Endothelial cell of umbilical vein (primary cell): ENCODE data around the gene PLXNA4. TPM values are rescaled to one million over a fixed set of nuclear protein-coding genes. Genes with fewer than 3 reads are reported as not detected.

Experiments used
- BruUV-seq: library from RNA; stranded (reverse); fragments of 400-500 nt; replicated peaks from 2 replicates; lab custom pipeline; 2021; lab: Mats Ljungman, UMichigan
- CTCF ChIA-PET: fragments of 300-600, 350-600 bp; sonication (Branson Sonifier 250); formaldehyde crosslinking; loops from one replicate; lab custom pipeline; 2021; ENCODE audit warnings: antibody characterized with exemption, inconsistent platforms; lab: Charles Lee
- POLR2A ChIA-PET: fragments of 300-600, 350-600 bp; sonication (Branson Sonifier 250); formaldehyde crosslinking; loops from one replicate; lab custom pipeline; 2021; ENCODE audit warnings: antibody characterized with exemption, inconsistent platforms; lab: Charles Lee
- DNase-seq: peaks from one replicate; pipeline ENCODE4 v3.0.0-alpha.2; 2011; ENCODE audit warnings: low read depth, low spot score
- FAIRE-seq: peaks from 2 replicates; lab custom pipeline; 2011; peaks lifted over from hg19 to GRCh38; lab: Jason Lieb, UNC
- H2AFZ ChIP-seq: 2 replicates; pipeline ENCODE4 v1.6.0; 2012; ENCODE audit warnings: low read depth, low read length, control low read depth, inconsistent platforms
- H3K27ac ChIP-seq: 2 replicates; pipeline ENCODE4 v1.5.1; 2011; ENCODE audit warnings: low read depth, mild to moderate bottlenecking, control low read depth, low read length, moderate library complexity; ENCODE audit not compliant: insufficient read depth
- H3K27me3 ChIP-seq, 2 experiments: 2 replicates each; pipeline versions ENCODE4 v1.6.0 to v1.6.1; 2011; ENCODE audit warnings: low read length in 2 of 2, mixed read lengths in 1 of 2; ENCODE audit not compliant: control insufficient read depth in 2 of 2, insufficient read depth in 2 of 2
- H3K36me3 ChIP-seq, 2 experiments: 2 replicates in 1 of 2; 3 replicates in 1 of 2; pipeline ENCODE4 v1.5.1; 2011; ENCODE audit warnings: low read length in 2 of 2, mild to moderate bottlenecking in 1 of 2, moderate library complexity in 1 of 2; ENCODE audit not compliant: control insufficient read depth in 2 of 2, insufficient read depth in 2 of 2; ENCODE audit errors: extremely low read depth in 1 of 2
- H3K4me1 ChIP-seq: 3 replicates; pipeline ENCODE4 v1.5.1; 2011; ENCODE audit warnings: mild to moderate bottlenecking, low read length; ENCODE audit not compliant: control insufficient read depth, insufficient read depth; ENCODE audit errors: extremely low read depth
- H3K4me2 ChIP-seq: 2 replicates; pipeline ENCODE4 v1.6.1; 2011; ENCODE audit warnings: low read length, control low read depth, mixed read lengths; ENCODE audit not compliant: insufficient read depth
- H3K4me3 ChIP-seq, 3 experiments: fragments of 200-600 bp in 1 of 3; sonication (generic), shearing (Covaris generic) in 1 of 3; replicated peaks in 1 of 3; 2 replicates each; pipeline ENCODE4 v1.5.1; 2011 to 2016; ENCODE audit warnings: control low read depth in 3 of 3, low read length in 3 of 3, mild to moderate bottlenecking in 2 of 3, inconsistent platforms in 1 of 3, low read depth in 1 of 3, moderate library complexity in 1 of 3; ENCODE audit not compliant: insufficient read depth in 1 of 3
- H3K79me2 ChIP-seq: 2 replicates; pipeline ENCODE4 v1.6.0; 2012; ENCODE audit warnings: low read length, inconsistent platforms; ENCODE audit not compliant: control insufficient read depth, insufficient read depth
- H3K9ac ChIP-seq: replicated peaks from 2 replicates; pipeline ENCODE3; 2011; ENCODE audit warnings: low read length, control low read depth; ENCODE audit not compliant: insufficient read depth; ENCODE audit errors: extremely low read depth
- H3K9me1 ChIP-seq: replicated peaks from 3 replicates; pipeline ENCODE4 v1.6.0; 2011; ENCODE audit warnings: mild to moderate bottlenecking, low read length; ENCODE audit not compliant: control insufficient read depth, insufficient read depth; ENCODE audit errors: extremely low read depth
- H3K9me3 ChIP-seq: replicated peaks from 2 replicates; pipeline ENCODE4 v1.5.1; 2012; ENCODE audit warnings: low read length, inconsistent platforms; ENCODE audit not compliant: control insufficient read depth, insufficient read depth
- H4K20me1 ChIP-seq: replicated peaks from 2 replicates; pipeline ENCODE3; 2011; ENCODE audit warnings: mild to moderate bottlenecking, low read length; ENCODE audit not compliant: control insufficient read depth, insufficient read depth; ENCODE audit errors: extremely low read depth
- EZH2 ChIP-seq: IDR thresholded peaks from 2 replicates; pipeline ENCODE4 v1.6.1; 2012; ENCODE audit warnings: borderline replicate concordance, low read depth, mild to moderate bottlenecking, moderate library complexity, low read length, inconsistent platforms; ENCODE audit not compliant: severe bottlenecking
- FOS ChIP-seq: IDR thresholded peaks from 2 replicates; pipeline ENCODE4 v1.6.1; 2011; ENCODE audit warnings: mild to moderate bottlenecking, low read length, moderate library complexity, borderline replicate concordance; ENCODE audit not compliant: insufficient read depth
- GATA2 ChIP-seq: IDR thresholded peaks from 2 replicates; pipeline ENCODE4 v1.7.0; 2011; ENCODE audit warnings: low read depth, mild to moderate bottlenecking, moderate library complexity, mixed read lengths, low read length; ENCODE audit not compliant: insufficient read length, insufficient read depth
- JUN ChIP-seq: IDR thresholded peaks from 2 replicates; pipeline ENCODE4 v1.6.1; 2011; ENCODE audit warnings: borderline replicate concordance, low read depth; ENCODE audit not compliant: insufficient read length, insufficient read depth
- MYC ChIP-seq: IDR thresholded peaks from one replicate; pipeline ENCODE4 v1.6.1; 2011; ENCODE audit warnings: mild to moderate bottlenecking, low read depth, low read length
- POLR2A ChIP-seq: IDR thresholded peaks from 2 replicates; pipeline ENCODE4 v1.6.1; 2012; ENCODE audit warnings: low read depth, mild to moderate bottlenecking, control low read depth, low read length
- POLR2AphosphoS5 ChIP-seq: IDR thresholded peaks from 2 replicates; pipeline ENCODE4 v1.6.1; 2012; ENCODE audit warnings: low read depth, mild to moderate bottlenecking, control low read depth, low read length, moderate library complexity; ENCODE audit not compliant: insufficient read depth
- dilution Hi-C: fragments of 300-500 bp; cut with MboI; formaldehyde crosslinking; loops from one replicate; pipeline ENCODE4 v1.15.0; 2019; ENCODE audit warnings: low sequenced_read_pairs; ENCODE audit not compliant: extremely low pct_ligation_motif_present
- intact Hi-C: fragments of 100-400 bp; cut with micrococcal nuclease; formaldehyde crosslinking; loops from one replicate; pipeline ENCODE4 v1.10.0; 2022
- polyA plus RNA-seq, 4 experiments: library from polyadenylated mRNA; depleted of rRNA in 3 of 4; stranded (reverse) in 3 of 4; unstranded in 1 of 4; fragments of >200 nt; gene quantifications; 2 replicates each; pipeline versions ENCODE4 v1.2.1 to v1.2.3, GENCODE V29; 2011 to 2012; ENCODE audit warnings: missing spikeins in 1 of 4
- total RNA-seq: library from RNA; stranded (reverse); gene quantifications from 2 replicates; pipeline ENCODE4 v1.2.3, GENCODE V29; 2021
- TF ChIP-seq, protein P1 (sequence below), 2 donors: IDR thresholded peaks; 1 replicate in 1 of 2; 2 replicates in 1 of 2; pipeline ENCODE4 v1.5.1; 2011; ENCODE audit warnings: low read length in 2 of 2, mild to moderate bottlenecking in 2 of 2, moderate library complexity in 2 of 2, control low read depth in 1 of 2, inconsistent platforms in 1 of 2, low read depth in 1 of 2; ENCODE audit not compliant: insufficient read depth in 1 of 2; ENCODE audit errors: extremely low read depth in 1 of 2
- TF ChIP-seq, protein P2 (sequence below): IDR thresholded peaks from 2 replicates; pipeline ENCODE4 v1.6.1; 2011; ENCODE audit not compliant: insufficient read depth, insufficient read length

PLXNA4 gene
- total and polyA plus RNA-seq, 2 donors (not counting 3 experiments of a cell fraction or from before 2014, with no cell fraction given) = 12.1 to 20.4 TPM

DNA sequence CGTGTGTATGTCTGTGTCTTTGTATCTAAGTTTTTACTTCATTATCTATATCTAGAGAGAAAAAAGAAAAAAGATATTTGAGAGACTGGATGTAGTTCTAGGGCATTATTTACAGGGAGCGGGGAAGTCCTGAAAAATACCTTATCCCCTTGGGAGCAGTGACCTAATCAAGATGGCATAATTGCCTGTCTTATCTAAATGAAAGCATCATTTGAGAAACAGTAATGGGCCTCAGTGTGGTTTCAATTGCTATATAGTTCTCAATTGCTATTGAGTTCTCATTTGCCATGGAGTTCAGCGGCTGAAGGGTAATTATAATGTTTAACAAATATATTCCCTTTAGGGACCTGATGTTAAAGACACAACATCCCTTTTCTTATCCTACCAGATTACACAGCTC, 216.5 kb downstream of the PLXNA4 start:
- no peak overlapping the region for H3K4me3 ChIP-seq
- DNase-seq (no peak), FAIRE-seq (no peak)
- H3K79me2 ChIP-seq = no peaks in the 10 kb centered on the region
- intact Hi-C loops = no loop called here
- TF ChIP-seq JUN (no peak), POLR2AphosphoS5 (no peak), MYC (no peak), EZH2 (no peak), FOS (no peak), GATA2 (no peak), POLR2A (no peak)
- TF ChIP-seq, protein P1, sequence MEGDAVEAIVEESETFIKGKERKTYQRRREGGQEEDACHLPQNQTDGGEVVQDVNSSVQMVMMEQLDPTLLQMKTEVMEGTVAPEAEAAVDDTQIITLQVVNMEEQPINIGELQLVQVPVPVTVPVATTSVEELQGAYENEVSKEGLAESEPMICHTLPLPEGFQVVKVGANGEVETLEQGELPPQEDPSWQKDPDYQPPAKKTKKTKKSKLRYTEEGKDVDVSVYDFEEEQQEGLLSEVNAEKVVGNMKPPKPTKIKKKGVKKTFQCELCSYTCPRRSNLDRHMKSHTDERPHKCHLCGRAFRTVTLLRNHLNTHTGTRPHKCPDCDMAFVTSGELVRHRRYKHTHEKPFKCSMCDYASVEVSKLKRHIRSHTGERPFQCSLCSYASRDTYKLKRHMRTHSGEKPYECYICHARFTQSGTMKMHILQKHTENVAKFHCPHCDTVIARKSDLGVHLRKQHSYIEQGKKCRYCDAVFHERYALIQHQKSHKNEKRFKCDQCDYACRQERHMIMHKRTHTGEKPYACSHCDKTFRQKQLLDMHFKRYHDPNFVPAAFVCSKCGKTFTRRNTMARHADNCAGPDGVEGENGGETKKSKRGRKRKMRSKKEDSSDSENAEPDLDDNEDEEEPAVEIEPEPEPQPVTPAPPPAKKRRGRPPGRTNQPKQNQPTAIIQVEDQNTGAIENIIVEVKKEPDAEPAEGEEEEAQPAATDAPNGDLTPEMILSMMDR (IDR thresholded peaks at IDR 0.05; ENCODE audit: extremely low read depth in 1 of 2, insufficient read depth in 1 of 2, low read depth in 1 of 2, low read length in 2 of 2) = no peak
- TF ChIP-seq, protein P2, sequence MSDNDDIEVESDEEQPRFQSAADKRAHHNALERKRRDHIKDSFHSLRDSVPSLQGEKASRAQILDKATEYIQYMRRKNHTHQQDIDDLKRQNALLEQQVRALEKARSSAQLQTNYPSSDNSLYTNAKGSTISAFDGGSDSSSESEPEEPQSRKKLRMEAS = no peak
- BruUV-seq = no TSS peak
- H2AFZ ChIP-seq = no peak overlapping the region
- H3K27ac ChIP-seq = no peak overlapping the region
- dilution Hi-C loops = no loop called here
- H3K36me3 ChIP-seq = no peaks in the 10 kb centered on the region
- no peaks in the 10 kb centered on the region for H3K9me1 ChIP-seq
- no peaks in the 10 kb centered on the region for H3K27me3 ChIP-seq
- ChIA-PET CTCF (no interaction called here), POLR2A (no interaction called here)
- H4K20me1 ChIP-seq = no peaks in the 10 kb centered on the region
- peaks cover 10% of the 10 kb centered on the region for H3K4me1 ChIP-seq
- H3K9me3 ChIP-seq = no peaks in the 10 kb centered on the region
- no peak overlapping the region for H3K4me2 ChIP-seq
- no peak overlapping the region for H3K9ac ChIP-seq
